GM18526 (cell line): Measurements from ENCODE around the gene TVP23C.

Source experiments
- POLR2A ChIP-seq: IDR thresholded peaks from 3 replicates; pipeline ENCODE4 v1.6.1; 2011; ENCODE audit not compliant: insufficient read length; ENCODE audit errors: extremely low read depth

Gene TVP23C

GRCh38 chr17:15475631-15476354, 87.5 kb downstream of the TVP23C start:
- no peak for TF ChIP-seq POLR2A

- TF ChIP-seq POLR2A = no peak
Measured at GRCh38 chr17:15472891-15473290, 90.4 kb downstream of the TVP23C start.

GRCh38 chr17:15470536-15470935, 92.7 kb downstream of the TVP23C start:
- no peak for TF ChIP-seq POLR2A

GRCh38 chr17:15469260-15469659, 94.0 kb downstream of the TVP23C start:
- no peak for TF ChIP-seq POLR2A

- TF ChIP-seq POLR2A = no peak
Measured at GRCh38 chr17:15468126-15468525, 95.2 kb downstream of the TVP23C start.

DNA sequence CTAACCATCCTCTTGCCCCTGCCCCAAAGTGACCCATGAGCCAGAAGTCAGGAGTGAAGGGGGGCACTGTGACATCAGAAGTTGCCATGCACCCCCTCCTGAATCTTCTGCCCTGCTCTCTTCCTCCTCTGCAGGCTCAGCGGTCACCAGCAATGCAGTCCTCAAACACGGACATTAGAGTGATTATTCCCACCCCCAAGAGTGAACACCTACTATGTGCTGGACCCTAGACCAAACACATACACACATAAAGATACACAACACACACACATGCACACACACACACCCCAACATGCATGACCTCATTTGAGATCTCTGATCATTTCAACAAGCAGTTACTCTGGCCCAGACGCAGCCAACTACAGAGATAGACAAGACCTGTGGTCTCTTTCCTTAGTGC, 95.7 kb downstream of the TVP23C start, which contains the start of gene CDRT4:
Gene CDRT4 (minus strand): TSS at position 30 of the 400 bp plus-strand sequence. CDS start 27,383 bp downstream, outside the sequence.
- TF ChIP-seq POLR2A = no peak

DNA sequence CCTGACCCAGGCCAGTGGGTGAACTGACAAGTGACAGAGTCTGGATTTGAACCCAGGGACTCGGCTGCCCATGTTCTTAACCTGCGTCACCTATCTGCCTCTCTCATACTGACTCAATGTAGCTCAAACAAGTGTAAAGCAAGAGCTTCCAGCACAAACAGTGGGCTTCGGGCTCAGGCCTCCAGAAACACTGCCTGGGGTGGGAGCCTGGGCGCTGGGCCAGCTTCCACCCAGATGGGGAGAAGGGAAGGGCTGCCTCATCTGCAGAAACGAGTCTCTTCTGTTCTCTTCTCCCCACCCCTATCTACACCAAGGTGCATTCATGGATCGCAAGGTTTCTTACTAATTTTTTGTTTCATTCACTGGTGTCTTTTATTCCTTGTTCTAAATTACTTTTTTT, 97.2 kb downstream of the TVP23C start:
- no peak for TF ChIP-seq POLR2A

DNA sequence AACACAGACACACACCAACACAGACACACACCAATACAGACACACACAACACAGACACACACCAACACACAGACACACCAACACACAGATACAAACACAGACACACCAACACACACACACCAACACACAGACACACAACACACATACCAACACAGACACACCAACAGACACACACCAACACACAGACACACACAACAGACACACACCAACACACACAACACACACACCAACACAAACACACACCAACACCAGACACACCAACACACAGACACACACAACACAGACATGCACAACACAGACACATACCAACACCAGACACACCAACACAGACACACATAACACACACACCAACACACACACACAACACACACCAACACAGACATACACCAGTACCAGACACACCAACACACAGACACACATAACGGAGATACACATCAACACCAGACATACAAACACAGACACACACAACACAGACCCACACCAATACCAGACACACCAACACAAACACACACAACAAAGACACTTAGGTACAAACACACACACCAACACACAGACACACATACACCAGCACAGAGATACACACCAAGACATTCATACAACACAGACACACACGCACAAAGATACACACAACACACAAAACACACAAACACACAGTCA, 98.1 kb downstream of the TVP23C start:
- TF ChIP-seq POLR2A = no peak

DNA sequence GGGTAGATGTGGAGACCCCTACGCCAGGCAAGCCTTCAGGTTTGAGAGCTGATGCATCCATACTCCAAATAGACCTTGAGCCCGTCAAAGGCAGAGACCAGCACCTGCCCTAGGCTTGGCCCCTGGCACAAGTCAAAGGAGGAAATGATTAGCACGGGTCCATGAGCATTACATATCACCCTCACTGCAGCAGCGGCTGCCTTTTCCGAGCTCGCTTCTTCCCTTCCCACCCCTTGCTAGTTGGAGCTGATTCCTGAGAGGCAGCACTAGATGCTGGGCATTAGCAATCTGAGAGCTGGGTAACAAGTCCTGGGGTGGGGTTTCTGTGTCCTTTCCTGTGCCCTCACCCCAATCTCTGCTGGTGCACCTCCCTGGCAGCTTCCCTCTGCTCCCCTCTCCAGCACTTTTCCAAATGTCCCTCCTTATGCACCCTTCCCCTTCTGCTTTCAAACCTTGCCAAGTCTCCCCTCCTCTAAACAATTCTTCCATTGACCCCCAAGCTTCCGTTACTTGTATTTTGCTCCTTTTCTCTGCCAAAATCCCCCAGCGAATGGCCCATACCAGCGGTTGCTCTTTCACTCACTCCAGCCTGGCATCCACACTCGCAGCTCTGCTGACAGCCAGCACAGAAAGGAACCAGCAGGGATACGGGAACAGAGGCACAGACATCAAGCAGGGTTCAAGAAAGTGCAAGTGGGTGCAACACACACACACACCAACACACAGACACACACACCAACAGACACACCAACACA, 98.9 kb downstream of the TVP23C start:
- no peak for TF ChIP-seq POLR2A

DNA sequence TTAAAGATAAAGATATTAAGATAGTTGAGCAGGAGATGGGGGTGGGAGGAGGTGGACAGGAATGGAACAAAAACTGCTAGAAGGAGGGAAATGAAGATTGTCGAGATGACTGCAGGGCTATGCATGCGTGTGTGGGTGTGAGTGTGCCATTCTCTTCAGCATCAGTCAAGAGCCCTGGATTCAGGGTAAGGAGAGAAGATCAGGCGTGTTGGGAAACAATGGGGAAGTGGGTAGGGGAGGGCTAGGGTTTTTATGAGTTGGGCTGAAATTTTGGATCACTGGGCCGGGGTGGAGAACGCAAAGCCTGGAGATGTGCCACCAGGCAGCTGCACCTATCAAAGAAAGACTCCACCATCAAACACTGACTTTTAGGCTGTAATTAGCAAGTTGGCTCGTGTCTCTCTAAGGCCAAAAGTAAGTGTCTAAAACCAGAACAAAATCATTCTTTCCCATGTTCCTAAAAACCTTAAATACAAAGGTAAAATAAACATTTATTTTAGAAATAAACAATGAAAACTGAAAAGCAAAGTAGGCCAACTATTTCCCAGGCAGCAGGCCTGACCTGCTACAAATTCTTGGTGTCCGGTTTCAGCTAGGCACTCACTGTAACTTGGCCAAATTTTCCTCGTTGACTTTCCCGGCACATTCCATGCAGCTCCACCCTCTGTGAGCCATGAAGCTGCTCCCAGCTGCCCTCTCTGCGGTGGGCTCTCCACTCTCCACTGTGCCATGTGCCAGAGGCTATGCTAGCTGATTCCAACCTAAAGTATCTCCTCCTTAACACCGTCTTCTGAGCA, 100.1 kb downstream of the TVP23C start:
- no peak for TF ChIP-seq POLR2A

- no peak for TF ChIP-seq POLR2A
Measured at GRCh38 chr17:15457723-15458094, 105.6 kb downstream of the TVP23C start.

DNA sequence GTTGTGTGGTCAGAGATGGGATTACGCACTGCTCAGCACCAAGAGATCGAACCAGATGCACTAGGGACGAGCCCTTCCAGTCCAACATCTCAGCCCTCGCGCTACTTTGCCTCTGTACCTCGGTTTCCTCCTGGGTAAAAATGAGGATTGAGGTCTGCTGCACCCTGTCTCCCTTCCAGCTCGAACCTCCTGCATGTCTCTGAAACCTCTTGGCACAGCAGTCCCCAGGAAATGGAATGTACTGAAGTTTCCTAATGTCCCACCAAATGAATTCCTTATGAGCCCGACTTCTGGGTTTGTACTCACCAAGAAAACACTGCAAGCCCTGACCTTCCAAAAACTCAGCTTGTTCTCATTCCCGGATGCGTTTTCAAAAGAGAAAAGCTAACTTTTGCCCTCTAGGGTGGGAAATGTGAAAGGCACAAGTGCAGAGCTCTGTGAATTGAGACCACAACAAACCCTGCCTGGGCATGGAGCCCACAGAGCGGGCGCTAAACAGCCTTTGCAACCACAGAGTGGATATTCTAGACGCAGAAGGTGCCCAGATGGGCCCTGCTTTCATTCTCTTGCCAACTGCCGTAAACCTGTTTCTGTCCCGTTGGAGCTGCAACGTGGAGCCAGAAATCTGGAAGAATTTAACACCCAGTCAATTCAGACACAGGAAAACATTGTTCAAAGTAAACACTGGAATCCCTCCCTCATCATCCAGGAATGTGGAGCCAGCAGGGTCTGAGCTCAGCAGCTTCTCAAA, 106.1 kb downstream of the TVP23C start:
- TF ChIP-seq POLR2A = no peak

- TF ChIP-seq POLR2A = no peak
Measured at GRCh38 chr17:15456496-15456895, 106.8 kb downstream of the TVP23C start.

GRCh38 chr17:15454346-15454745, 108.9 kb downstream of the TVP23C start:
- TF ChIP-seq POLR2A = no peak

DNA sequence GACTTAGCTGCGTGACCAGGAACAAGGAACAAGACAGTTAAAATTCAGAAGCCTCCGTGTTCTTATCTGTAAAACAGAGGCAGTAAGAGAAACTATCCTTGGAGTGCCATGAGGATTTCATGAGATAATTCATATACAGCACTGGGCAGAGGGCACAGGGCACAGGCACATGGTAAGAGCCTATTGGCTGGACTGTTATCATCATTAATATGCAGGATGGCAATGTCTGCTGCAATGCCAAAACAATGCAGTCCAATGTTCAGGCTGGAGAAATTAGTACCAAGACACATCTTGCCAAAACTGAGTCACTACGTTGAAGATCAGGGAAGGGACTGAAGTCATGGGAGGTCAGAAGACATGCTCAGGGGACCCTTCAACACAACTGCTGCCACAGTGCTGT, 109.5 kb downstream of the TVP23C start:
- TF ChIP-seq POLR2A = no peak

DNA sequence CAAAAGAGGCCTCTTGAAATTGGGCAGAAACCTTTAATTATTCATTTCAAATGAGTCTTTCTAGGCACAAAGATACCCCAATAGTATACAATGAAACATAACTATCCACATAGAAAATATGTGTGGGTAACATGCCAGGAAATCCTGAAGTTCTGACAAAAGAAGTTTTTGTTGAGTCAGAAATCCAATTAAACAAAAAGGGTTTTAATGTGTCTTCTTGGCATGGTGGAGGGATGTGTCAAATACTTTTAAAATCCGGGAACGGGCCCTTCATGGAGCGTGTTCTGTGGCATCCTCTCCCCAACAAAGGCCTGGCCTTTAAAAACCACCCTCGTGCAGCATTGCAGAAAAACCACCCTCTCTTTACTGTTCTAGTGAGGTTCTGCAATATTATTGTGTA, 110.0 kb downstream of the TVP23C start:
- TF ChIP-seq POLR2A = no peak
